Esophagus mucosa (tissue), 1 donor: ENCODE data around the gene NOTCH1. TPM values are rescaled to one million over a fixed set of nuclear protein-coding genes. Genes with fewer than 3 reads are reported as not detected.
"Not testable (repeated sequence)": the region's sequence is repeated elsewhere in the genome, so short reads cannot be mapped to it uniquely, and the experiment has no call there.

Experiments
- ATAC-seq: fragments of 200-7000 bp; cut with Tn5 transposase; one replicate; pipeline ENCODE4 v1.9.1; 2020
- total RNA-seq: library from RNA; stranded (reverse); gene quantifications from one replicate; pipeline ENCODE4 v1.2.4, GENCODE V29; 2023
- donor health status: DM: yes; HTN: yes; CAD: no.

Gene NOTCH1
- total RNA-seq, 1 donor from 2014 or later: 30.6 TPM

DNA sequence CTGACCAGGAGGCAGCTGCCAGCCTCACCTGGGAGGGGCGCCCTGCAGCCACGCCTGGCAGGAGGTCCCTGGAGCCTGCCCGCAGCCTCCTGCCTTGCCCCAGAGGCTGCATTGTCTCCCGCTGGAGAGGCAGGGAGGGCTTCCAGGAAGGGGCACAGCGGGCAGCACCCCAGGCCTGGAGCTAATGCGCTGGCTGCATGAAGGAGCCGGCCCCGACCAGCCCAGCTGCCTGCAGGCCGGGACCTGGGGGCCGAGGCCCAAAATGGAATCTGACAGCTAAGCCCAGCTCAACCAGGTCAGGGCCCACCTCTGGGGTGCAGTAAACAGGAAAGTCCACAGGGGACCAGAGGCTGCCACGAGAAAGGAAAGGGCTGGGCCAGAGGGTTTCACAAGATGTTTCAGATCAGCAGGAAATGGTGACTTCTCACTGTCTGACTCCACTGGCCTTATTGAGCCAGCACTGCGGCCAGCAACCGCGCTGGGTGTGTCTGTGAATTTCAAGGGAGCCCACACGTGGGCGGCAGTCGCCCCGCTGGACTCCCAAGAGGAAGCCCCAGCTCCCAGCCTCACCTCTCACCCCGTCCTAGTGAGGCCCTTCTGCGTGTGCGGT, 18.6 kb upstream of the NOTCH1 start:
- ATAC-seq: peak; percentile 32

DNA sequence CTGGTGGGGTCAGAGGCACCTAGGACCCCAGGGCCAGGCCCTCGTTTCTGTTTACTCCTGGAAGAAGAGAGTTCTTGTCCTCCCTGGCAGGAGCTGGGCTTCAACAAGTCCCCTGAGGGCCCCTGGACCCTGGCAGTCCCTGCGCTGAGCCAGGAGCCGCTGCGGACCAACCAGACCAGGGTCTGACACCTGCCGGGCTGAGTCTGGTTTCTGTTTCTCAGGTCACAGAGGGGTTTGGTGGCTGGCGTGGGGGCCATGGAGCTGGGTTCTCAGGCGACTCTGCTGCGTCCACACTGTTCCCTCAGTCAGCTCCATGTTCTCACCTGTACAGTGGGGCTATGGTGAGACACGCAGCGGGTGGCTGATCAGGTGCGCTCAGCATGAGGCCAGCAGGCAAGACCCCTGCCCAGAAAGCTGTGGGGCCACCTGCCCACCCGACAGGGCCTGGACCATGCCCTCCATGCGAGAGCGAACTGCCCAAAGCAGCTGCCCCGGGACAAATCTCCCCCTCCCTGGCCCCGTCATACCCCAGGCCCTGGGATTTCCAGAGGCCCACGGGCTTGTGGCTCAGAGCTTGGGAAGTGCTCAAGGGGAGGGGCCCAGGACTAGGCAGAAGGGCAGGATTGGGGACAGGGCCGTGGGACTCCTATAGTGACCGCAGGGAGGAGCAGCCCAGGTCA, 17.9 kb upstream of the NOTCH1 start:
- ATAC-seq: no peak

DNA sequence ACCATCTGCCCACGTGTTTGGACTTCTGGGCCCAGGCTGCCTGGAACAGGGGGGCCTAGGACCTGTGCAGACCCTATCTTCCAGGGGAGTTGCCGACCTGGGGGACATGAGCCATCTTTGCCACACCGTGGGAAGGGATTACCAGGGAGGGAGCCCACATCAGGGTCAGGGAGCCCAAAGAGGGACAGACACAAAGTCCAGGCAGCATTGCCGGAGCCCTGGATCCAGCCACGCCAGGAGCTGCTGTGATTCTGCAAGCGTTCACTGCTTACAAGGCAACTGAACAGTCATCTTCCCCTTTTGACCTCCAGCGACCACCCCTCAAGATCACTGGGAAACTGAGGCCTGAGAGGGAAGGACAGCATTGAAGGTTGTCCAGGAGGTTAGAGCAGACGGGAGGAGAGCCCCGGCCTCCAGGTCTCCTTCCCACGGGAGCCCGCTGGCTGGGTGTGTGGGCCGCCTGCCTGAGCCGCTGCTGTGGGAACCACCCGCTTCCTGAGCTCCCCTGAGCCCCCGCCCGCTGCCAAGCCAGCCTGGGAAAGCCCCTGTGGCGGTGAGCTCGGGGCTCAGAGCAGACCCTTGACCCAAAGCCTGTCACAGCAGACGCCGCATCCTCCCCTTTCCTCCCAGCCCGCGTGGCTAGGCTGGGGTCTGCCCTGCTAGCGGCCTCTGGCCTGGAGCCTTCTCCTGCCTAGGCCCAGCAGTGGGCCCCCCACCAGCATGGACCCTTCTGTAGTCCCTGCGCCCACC, 17.1 kb upstream of the NOTCH1 start:
- ATAC-seq: no peak

DNA sequence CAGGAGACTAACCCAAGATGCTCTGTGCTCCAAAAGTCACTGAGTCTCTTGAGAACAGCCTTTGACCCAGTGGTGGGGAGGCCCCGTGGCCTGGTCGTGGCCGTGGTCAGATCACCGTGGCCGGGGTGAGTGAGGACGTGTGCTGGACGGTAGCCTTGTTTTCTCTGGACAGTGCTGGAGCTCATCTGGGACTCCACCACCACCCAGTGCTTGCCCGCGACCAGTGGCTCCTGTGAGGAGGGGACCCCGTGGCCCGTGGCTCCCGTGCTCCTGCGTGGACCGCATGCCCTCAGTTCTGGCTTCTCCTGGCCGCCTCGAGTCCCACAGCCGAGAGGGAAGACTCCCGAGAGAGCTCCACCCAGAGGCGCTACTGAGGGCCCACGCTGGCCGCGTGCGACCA, 15.9 kb upstream of the NOTCH1 start:
- ATAC-seq: no peak

DNA sequence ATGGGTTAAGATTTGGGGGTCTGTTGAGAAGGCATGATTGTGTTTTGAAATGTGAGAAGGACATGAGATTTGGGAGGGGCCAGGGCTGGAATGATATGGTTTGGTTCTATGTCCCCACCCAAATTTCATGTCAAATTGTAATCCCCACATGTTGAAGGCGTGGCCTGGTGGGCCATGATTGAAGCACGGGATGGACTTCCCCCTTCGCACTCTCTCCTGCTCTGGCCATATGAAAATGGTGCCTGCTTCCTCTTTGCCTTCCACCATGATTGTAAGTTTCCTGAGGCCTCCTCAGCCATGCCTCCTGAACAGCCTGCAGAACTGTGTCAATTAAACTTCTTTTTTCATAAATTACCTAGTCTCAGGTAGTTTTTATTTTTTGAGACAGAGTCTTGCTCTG, 14.7 kb upstream of the NOTCH1 start:
- ATAC-seq: no peak

DNA sequence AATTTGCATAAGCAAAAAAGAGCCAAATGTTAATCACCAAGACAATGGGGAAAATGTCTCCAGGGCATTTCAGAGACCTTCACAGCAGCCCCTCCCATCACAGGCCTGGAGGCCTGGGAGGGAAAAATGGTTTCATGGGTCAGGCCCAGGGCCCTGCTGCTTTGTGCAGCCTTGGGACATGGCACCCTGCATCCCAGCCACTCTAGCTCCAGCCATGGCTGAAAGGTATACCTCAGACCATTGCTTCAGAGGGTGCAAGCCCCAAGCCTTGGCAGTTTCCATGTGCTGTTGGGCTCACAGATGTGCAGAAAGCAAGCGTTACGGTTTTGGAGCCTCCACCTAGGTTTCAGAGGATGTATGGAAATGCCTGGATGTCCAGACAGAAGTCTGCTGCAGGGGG, 13.5 kb upstream of the NOTCH1 start:
- not testable (repeated sequence) for ATAC-seq

DNA sequence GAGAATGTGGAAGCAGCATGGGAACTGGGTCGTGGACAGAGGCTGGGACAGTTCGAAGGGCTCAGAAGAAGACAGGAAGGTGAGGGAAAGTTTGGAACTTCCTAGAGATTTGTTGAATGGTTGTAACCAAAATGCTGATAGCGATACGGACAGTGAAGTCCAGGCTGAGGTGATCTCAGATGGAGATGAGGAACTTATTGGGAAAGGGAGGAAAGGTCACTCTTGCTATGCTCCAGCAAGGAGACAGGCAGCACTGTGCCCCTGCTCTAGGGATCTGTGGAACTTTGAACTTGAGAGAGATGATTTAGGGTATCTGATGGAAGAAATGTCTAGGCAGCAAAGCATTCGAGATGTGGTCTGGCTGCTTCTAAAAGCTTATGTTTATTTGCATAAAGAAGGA, 13.0 kb upstream of the NOTCH1 start:
- not testable (repeated sequence) for ATAC-seq

DNA sequence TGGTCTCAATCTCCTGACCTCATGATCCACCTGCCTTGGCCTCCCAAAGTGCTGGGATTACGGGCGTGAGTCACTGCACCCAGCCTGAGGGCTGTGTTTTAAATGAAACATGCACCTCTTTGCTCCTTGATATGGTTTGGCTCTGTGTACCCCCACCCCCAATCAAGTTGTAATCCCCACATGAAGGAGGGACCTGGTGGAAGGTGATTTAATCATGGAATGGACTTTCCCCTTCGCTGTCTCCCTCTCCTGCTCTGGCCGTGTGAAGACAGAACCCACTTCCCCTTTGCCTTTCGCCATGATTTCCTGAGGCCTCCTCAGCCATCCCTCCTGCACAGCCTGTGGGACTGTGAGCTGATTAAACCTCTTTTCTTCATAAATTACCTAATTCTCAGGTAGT, 12.5 kb upstream of the NOTCH1 start:
- ATAC-seq: no peak

DNA sequence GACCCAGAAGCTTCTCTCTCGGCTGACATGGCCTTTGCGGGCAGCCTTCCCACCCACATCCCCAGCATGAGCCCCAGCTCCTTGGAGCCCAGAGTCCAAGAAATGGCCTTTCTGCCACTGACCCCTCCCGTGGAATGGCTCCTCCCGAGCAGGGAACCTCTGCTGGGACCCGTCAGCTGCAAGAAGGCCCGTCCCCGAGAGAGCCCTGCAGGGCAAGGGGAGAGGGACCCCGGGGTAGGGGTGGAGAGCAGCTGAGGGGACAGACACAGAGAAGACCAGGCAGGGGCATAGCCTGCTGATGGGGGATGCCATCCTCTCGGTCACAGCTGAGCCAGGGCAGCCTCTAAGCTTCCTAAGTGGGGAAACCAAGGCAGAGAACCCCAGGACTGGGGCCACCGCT, 11.2 kb upstream of the NOTCH1 start:
- no peak for ATAC-seq

DNA sequence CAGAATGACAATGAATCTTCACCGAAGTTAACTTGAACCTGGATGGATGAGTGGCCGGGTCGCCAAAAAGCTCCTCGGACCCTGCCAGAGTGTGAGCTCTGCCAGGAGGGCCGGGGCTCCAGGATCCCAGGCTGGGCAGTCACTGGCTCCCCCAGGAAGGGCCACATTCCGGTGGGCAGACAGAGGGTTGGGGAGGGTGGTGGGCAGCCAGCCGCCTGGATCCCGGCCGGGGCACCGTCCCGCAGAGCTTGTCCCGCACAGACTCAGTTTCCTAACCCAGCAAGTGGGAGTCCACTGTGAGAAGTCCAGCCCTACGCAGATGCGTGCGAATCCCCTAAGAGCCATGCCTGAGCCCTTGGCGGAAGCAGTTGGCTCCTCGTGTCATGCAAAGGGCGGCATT, 10.3 kb upstream of the NOTCH1 start:
- no peak for ATAC-seq

DNA sequence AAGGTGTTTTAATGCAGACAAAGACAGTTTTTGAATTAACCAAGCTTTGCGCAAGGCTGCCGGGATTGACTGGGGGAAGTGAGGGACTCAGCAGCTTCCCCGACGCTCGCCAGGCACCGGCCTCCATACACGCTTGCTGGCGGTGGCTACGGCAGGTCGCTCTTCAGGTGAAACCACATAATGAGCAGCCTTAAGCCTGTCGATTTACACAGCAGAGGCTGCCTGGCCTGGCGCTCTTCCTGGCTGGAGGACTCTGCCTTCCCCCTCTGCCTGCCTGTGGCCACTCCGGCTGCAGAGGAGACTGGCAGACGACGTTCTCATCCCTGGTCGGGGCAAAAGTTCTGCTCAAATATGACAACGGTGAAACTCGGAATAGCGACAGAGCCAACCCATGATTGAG, 9.0 kb upstream of the NOTCH1 start:
- ATAC-seq: no peak

DNA sequence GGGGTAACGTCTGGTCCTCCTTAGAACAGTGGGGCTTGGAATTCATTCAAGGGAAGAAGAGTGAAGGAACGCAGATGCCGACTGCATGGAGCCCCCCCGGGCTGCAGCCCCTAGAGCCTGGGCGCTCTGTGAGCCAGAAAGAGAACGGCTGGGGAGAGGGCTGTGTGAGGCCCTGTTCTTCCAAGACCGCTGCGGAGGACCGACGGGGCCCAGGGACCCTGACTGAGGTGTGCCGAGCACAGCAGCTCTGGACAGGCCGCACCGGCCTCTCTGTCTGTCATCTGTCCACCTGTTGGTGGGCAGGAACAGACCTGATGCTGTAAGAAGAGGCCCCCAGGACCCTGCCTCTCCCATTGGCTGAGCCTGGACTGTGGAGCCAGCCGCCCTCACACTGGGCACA, 7.7 kb upstream of the NOTCH1 start:
- ATAC-seq: no peak

DNA sequence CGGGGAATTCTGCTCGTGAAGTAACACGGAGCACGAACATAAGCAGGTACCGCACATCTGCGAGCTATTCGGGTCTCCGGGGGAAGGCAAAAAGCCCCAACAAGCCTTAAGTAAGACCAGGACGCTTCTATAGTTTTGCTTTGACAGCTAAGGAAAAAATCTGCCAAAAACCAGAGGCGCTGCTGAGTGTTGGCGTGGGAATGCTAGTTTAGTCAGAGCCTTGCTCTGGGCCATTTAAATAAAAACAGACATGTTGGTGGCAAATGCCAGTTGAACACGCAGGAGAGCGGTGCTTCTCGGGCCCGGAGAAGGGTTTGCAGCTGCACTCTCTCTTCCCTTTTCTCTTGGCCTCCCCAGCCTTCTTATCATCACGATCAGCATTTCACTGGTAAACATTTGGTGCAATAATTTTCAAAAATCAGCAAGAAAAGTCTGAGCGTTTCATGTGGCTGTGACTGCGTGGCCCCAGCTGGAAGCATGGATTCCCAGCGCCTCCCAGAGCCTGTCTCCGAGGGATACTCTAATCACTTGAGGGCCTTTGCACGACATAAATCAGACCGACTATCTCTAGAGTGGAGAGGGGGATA, 6.4 kb upstream of the NOTCH1 start:
- no peak for ATAC-seq

DNA sequence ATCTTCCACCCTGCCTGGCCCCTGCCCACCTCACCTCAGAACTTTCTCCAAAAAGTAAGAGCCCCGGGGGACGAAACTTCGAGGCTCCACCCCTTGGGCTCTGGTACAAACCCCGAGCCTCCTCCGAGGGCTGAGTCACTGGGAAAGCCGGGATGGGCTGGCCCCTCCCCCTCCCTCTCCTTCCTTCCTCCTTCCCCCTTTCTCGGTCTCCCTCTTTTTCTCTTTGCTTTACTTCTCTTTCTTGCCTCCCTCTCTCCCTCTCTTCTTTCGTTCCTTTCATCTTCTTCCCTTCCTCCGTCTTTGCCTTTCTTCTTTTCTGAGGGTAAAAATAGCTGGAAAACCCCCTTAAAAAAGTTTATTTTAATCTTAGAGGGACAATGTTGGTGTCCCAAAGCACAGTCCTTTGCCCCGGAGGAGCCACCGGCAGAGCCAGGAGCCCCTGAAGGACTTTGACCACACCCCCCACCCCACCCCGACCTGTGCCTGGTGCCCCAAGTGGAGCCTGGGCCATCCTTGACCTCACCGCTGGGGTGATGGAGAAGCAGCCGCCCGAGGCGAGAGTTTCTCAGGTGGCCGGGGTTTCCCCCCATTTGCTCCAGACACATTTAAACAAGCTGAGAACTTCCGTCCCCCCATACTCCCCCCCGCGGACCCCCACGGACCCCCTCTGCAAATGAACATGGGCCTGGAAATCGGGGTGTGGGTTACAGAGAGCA, 5.7 kb upstream of the NOTCH1 start:
- ATAC-seq: peak; percentile 40

DNA sequence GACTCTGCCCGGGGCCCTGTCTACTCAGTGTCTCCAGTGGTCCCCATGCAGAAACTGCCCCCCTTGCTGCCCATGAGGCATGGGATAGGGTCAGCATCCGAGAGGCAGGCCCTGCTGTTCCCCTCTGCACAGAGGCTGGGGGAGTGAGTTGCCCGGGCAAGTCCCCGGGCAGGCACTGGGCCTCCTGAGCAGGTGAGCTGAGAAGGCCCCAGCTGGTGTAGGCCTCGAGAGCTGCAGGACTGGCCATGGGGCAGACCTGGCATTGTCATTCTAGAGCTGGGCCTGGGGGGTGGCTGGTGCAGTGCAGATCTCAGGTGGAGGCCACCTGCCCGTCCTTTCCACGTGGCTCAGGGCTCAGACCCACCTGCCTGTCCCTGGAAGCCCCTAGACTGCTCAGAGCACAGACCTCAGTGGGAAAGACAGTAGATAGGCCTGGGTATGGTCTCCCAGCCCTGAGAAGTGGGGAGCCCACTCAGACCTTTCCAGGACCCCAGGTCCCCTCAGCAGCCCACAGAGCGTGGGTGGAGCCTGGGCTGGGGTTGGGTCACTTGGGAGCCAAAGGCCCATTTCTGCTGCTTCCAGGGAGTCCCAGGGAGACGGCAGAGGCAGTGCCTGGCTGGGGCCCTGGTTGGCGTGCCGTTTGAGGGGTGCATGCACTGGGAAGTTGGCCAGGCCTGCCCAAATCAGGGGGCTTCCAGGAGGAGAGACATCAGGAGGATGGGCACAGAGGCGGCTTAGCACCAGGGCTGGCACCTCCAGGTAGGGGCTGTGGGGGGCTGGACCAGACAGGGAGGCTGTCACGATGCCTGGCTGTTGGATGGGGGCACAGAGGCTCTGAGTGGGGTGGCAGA, 4.8 kb upstream of the NOTCH1 start:
- no peak for ATAC-seq

DNA sequence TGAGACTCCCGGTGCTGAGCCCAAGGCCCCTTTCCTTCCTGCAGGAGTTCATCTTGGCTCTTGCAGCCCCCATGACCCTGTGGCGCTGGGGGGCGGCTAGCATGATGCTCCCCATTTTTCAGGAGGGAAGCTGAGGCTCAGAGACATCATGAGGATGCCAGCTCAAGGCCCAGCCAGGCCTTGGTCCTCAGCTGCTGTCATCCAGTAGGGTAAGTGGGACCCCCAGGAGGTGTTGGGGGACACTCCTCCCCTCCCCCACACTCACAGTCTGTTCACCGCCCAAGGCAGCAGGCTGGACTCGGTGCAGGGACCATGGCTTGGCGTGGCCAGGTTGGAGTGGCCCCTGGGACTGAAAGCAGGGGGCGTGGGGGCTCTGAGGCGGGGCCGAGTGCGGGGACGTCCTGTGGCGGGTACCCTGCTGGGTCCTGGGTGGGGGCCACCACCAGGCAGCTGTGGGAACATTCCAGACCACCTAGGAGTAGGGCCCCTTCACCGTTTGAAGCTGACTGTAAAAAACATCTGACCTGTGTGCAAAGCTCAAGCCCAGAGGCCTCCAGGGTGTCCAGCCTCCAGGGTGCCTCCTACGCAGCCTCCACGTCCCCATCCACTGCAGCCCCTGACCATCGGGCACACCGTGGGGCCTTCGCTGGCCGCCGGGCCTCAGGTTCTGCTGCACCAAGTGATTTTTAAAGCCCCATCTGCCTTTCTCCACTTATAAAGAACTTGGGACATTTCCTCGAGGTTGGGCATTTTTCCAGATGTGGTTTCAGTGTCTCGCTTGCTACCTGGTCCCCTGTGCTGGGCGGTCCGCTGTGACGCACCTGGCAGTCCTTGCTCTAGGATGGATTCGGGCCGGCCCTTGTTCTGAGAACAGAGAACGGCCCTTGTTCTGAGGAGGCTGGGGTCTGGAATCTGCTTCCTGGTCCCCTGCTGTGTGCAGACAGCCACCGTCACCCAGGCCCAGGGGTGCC, 3.4 kb upstream of the NOTCH1 start:
- no peak for ATAC-seq

DNA sequence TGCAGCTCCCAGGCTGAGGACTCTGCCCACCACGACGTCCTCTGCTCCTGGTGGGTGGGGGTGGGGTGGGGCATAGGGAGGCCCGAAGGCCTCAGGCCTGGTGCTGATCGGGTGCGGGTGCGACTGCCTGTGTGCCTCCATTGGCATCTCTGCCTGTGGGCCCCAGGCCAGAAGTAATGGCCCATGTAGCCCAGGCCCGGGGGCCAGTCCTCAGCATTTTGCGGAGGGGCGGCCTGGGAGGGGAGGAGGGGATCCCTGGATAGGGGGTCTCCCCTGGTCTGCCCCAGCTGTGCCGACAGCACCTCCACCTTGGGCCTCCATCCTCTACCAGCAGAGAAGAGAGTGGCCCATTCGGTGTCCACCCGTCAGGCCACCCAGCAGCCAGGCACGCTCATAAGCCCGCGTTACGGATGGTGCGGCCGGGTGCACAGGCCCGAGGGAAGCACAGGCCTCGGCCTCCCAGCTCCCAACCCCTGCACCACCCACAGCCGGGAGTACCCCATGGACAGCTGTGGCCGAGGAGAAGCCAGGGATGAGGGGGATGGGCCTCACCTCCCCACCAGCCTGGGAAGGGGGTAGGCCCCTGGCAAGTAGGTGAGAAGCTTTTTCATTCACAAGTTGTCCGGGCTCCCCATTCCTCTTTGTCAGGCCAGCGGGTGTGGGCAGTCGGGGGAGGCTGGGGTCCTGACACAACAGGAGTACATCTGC, 1.8 kb upstream of the NOTCH1 start:
- ATAC-seq: no peak

DNA sequence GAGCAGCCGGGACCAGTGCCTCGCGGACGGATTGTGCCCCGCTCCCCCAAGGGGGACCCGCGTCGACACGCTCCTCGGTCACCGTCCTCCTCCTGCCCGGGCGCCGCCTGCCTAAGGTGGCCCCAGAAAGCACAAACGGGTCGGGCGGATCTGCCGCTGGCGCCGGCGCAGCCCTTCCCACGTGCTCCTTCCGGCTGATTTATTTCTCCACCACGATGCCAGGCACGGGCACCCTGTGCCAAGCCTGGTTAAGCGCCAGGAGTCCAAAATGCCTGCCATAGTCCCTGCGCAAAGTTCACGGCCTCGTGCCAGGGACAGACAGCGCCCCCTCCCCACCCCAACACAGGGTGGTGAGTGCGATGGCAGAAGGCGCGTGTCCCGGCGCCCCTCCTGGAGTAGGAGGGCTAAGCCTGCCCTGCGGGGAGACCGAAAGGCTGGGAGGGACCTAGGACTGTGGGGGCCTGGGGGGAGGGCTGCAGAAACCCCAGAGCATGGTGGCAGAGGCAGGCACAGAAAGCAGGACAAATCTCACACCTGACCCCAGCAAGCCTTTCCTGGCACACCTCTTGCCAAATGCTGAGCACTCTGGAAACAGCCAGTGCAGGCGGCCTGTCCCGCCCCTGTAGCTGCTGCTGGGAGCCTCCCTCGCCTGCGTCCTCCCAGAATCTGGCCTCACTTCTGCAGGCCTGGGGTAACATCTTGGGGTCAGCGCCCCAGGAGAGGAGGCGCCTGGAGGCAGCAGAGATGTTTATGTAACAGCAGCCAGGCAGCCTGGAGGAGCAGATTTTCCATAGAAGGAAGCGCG, 1.1 kb upstream of the NOTCH1 start:
- peak; percentile 48 for ATAC-seq

DNA sequence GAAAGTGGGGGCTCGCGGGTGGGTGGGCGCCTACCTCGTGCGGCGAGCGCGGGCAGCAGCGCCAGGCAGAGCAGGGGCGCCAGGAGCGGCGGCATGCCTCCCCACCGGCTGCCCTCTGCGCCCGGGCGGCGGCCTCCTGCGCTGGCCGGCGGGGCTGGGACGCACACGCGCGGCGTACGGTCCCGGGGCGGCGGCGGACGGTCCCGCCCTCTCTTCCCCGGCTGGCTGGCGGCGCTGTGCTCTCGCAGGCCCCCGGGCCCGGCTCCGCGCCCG, 220 bp downstream of the NOTCH1 start:
- no peak for ATAC-seq
